Dendritic cell treated with granulocyte-macrophage colony-stimulating factor and Interleukin-4, amounts not matched to agents 40 ng/mL and 50 ng/mL, for 4 days (primary cell): Measurements from ENCODE around the gene ARMH1.

Experiments used
- H3K27ac Mint-ChIP-seq: one replicate; pipeline ENCODE4 v1.8.0; 2022; ENCODE audit warnings: mild to moderate bottlenecking, mixed read lengths
- H3K27me3 Mint-ChIP-seq: one replicate; pipeline ENCODE4 v1.8.0; 2022; ENCODE audit warnings: mild to moderate bottlenecking, mixed read lengths
- H3K36me3 Mint-ChIP-seq: one replicate; pipeline ENCODE4 v1.8.0; 2022; ENCODE audit warnings: low read depth, mixed read lengths
- H3K4me1 Mint-ChIP-seq: one replicate; pipeline ENCODE4 v1.8.0; 2022; ENCODE audit warnings: low read depth, mixed read lengths
- H3K4me3 Mint-ChIP-seq: one replicate; pipeline ENCODE4 v1.8.0; 2022; ENCODE audit warnings: mild to moderate bottlenecking, moderate library complexity, mixed read lengths
- H3K9me3 Mint-ChIP-seq: one replicate; pipeline ENCODE4 v1.8.0; 2022; ENCODE audit warnings: mixed read lengths
- intact Hi-C: fragments of 100-400 bp; cut with micrococcal nuclease; formaldehyde crosslinking; loops from one replicate; pipeline ENCODE4 v1.15.0; 2022

The ARMH1 gene

DNA sequence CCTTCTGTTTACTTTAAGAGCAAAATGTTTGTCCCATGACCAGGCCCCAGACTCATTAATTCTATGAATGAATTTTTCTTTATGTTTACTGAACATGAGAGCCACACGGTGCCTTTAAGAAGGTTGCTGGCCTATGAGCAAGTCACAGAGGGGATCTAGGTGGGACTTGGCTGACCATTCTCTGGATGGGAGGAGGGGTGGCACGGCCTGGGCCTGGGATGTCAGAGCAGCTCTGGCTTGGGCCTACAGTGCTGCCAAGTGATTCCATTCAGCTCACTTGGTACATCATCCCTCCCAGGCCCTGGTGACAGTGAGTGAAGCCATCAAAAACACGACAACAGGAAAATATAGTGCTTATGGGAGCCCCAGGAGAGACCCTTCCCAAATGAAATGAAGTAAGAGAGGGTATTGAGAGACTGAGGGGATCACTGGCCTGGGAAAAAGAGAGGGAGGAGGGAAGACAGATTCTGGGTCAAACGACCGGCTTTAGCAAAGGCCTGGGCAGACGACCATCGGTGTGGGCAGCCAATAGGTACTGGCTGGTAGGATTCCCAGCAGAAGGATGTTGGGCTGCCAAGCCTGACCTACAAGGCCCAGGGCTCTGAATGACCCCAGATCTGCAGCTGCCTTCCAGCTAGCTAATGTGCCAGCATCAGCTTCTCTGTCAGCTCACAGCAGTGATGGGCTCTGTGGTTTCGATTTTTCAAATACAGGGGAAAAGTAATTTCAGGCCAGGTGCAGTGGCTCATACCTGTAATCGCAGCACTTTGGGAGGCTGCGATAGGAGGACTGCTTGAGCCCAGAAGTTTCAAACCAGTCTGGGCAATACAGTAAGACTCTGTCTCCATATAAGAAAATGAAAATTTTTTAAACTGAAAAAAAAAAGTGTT, 3.5 kb upstream of the ARMH1 start:
- Mint-ChIP-seq H3K4me3 (no peak overlapping the region), H3K4me1 (peaks cover 41% of the 10 kb centered on the region), H3K27ac (peak overlapping the region; percentile 54), H3K27me3 (peaks cover 3% of the 10 kb centered on the region), H3K9me3 (no peaks in the 10 kb centered on the region), H3K36me3 (peaks cover 22% of the 10 kb centered on the region)
- intact Hi-C loops: no loop called here

DNA sequence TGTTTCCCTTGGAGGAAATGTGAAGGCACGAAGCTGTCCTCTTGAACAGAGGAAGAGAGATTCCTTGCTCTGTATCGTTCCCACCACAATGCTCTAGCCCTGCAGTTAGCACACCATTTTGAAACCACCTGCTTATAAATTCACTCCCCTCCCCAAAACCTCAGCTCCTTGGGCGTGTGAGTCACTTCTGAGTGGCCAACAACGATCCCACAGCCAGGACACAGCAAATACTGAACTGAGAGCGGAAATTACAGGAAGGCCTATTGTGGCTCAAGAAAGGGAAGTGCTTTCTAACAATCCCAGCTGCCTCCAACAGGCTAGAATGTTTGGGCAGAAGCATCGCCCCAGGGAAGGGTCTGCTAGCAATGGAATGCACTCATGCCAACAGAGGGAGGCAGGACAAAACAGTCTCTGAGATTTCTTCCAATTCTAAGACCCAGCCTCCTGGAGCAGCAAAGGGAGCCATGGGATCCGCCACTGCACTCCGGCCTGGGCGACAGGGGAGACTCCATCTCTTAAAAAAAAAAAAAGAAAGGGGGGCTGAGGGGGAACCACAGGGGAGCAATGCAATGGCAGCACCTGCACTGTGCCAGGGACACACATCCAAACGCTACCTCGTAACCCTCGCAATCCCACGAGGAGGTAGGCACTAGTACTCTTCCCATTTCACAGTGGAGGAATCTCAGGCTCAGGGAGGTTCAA, 2.1 kb upstream of the ARMH1 start:
- Mint-ChIP-seq H3K36me3 (peaks cover 22% of the 10 kb centered on the region), H3K27ac (no peak overlapping the region), H3K4me3 (peak overlapping the region; percentile 87), H3K9me3 (no peaks in the 10 kb centered on the region), H3K27me3 (peaks cover 3% of the 10 kb centered on the region), H3K4me1 (peaks cover 41% of the 10 kb centered on the region)
- intact Hi-C loops: no loop called here

DNA sequence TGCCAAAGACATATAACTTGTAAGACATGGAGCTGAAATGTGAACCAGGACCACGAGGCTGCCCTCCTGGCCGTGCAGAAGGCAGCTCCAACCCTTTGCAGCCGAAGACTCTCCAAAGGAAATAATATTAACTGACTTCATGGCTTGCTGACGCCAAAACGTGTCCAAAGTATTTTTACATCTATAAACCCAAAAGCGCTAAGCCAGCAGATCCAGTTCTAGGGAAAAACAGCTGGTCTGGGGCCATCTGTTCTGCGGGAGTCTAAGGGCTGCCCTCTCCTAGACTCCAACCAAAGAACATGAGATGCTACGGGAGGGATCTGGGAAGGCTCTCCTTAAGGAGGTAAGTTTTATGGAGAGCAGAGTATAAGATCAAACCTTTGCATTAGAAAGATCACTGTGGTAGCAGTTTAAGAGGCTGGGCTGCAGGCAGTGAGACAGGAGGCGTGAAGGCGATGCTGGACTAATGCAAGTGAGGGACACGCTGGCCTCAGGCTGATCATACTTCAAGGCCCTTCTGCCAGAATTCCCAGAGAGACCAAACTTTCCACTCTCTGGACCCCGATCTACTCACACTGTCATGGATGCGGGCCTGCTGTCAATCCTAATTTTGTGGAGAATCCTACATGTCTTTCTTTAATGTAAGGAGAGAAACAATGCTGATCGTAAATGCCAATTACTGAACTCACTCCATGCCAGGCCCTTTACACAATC, 1.4 kb upstream of the ARMH1 start:
- Mint-ChIP-seq H3K4me1 (peaks cover 41% of the 10 kb centered on the region), H3K27ac (no peak overlapping the region), H3K27me3 (peaks cover 3% of the 10 kb centered on the region), H3K36me3 (peaks cover 22% of the 10 kb centered on the region), H3K9me3 (no peaks in the 10 kb centered on the region), H3K4me3 (peak overlapping the region; percentile 87)
- intact Hi-C loops: no loop called here

DNA sequence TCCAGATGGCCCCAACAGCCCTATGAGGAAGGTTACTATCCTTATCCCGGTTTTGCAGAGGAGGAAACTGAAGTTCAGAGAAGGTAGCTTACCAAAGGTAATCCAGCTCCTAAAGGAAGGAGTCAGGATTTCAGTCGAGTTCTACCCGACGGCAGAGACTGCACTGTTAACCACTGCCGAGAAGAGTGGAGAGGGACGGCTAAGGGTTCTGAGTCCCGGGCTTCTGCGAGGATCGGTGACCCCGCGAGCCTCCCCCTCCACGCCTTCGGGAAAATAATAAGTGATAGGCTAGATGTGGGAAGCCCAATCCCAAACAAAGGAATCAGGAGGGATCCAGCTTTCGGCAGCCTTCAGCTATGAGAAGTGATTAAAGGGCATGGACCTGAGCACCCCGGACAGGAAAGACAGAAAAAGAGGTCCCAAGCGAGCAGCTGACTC, 820 bp upstream of the ARMH1 start:
- H3K27me3 Mint-ChIP-seq: peaks cover 3% of the 10 kb centered on the region
- H3K4me1 Mint-ChIP-seq: peaks cover 41% of the 10 kb centered on the region
- no peaks in the 10 kb centered on the region for H3K9me3 Mint-ChIP-seq
- peaks cover 22% of the 10 kb centered on the region for H3K36me3 Mint-ChIP-seq
- intact Hi-C loops: no loop called here
- H3K27ac Mint-ChIP-seq: no peak overlapping the region
- peak overlapping the region; percentile 87 for H3K4me3 Mint-ChIP-seq

DNA sequence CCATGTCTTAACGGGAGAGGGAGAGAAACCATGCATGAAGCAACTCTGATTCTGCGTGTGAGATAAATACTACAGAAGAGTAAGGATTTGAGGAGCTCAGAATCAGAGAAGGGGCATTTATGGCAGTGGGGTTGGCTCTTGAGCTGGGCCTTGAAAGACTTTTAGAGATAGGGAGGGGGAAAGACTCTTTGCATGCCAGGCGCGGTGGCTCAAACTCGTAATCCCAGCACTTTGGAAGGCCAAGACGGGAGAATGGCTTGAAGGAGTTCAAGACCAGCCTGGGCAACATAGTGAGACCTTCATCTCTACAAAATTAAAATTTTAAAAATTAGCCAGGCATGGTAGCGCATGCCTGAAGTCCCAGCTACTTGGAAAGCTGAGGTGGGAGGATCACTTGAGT, 672 bp downstream of the ARMH1 start:
- intact Hi-C loops: no loop called here
- H3K4me3 Mint-ChIP-seq: no peak overlapping the region
- no peaks in the 10 kb centered on the region for H3K9me3 Mint-ChIP-seq
- peaks cover 19% of the 10 kb centered on the region for H3K36me3 Mint-ChIP-seq
- no peak overlapping the region for H3K27ac Mint-ChIP-seq
- peaks cover 49% of the 10 kb centered on the region for H3K4me1 Mint-ChIP-seq
- peaks cover 2% of the 10 kb centered on the region for H3K27me3 Mint-ChIP-seq

DNA sequence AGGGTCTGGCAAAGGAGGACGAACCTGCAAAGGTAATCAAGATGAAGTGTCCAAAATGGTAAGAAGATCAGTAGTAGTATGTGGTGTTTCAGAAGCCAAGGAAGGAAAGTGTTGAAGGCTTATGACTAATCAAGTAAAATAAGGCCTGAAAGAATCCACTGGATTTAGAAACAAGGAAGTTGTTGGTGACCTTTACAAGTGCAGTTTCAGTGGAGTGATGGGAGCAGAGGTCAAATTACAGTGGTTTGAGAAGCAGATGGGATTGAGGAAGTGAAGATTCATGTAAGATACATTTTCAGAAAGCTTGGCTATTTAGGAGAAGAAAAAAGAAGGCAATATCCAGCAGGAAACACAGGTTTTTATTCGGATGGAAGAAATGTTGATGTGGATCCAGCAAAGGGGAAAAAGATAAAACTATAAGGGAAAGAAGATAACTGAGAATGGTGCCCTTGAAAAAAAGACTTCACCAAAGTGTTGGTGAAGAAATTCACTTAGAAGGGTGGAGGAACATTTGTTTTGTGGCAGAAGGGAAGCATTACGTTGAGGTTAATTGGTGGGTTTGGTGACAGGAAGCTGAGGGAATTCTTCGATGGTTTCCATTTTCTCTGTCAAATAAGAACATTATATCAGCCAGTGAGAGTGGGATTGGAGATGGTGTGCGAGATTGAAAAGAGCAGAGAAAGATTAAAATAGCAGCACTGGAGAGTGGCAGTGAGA, 2.1 kb downstream of the ARMH1 start:
- peaks cover 42% of the 10 kb centered on the region for H3K4me1 Mint-ChIP-seq
- H3K27ac Mint-ChIP-seq: no peak overlapping the region
- intact Hi-C loops: no loop called here
- H3K4me3 Mint-ChIP-seq: no peak overlapping the region
- no peaks in the 10 kb centered on the region for H3K27me3 Mint-ChIP-seq
- peaks cover 9% of the 10 kb centered on the region for H3K36me3 Mint-ChIP-seq
- no peaks in the 10 kb centered on the region for H3K9me3 Mint-ChIP-seq

DNA sequence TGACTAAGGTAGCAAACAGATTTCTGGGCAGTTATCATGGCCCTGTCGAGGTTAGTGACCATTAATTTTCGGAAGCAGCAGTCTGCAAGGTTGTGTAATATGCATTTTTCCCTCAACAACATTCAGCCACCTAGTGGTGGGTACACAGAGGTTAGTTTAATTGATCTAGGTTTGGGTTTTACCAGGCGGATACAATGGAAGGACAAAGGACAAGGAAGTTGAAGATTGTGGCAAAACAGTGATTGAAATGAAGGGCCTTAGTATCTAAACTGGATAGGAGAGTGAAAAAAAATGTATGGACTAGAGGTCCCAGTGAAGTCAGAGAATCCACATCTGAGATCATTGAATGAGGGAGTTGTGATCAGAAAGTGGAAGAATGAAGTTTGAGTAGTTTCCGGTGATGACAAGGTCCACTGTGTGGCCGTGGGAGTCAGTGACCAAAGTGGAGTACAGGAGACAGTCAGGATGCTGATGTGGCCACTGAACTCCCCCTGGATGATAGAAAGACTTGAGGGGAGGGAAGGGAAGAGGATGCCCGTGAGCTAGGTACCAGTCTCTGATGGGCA, 2.8 kb downstream of the ARMH1 start:
- H3K27me3 Mint-ChIP-seq: peaks cover 2% of the 10 kb centered on the region
- H3K36me3 Mint-ChIP-seq: peaks cover 9% of the 10 kb centered on the region
- no peak overlapping the region for H3K27ac Mint-ChIP-seq
- no peaks in the 10 kb centered on the region for H3K9me3 Mint-ChIP-seq
- peaks cover 40% of the 10 kb centered on the region for H3K4me1 Mint-ChIP-seq
- intact Hi-C loops: no loop called here
- H3K4me3 Mint-ChIP-seq: no peak overlapping the region

DNA sequence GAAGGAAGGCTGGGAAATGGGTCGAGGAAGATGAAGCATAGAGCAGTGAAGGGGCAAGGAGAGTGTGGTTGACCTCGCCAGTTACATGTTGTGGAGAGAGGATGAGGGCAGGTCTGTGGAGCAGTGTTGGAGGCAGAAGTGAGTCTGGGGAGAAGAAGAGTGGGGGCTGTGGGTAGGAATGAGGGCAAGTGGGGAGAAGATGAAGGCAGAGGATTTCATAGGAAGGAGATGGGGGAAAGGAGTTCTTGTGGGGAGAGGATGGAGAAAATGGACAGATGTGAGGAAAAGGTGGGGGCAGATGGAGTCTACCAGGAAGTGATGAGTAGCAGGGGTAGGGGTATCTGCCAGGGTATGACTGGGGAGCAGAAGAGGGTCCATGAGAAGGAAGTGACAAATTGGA, 3.6 kb downstream of the ARMH1 start:
- Mint-ChIP-seq H3K36me3 (peaks cover 9% of the 10 kb centered on the region), H3K27ac (no peak overlapping the region), H3K4me3 (no peak overlapping the region), H3K27me3 (peaks cover 2% of the 10 kb centered on the region), H3K4me1 (peaks cover 38% of the 10 kb centered on the region), H3K9me3 (no peaks in the 10 kb centered on the region)
- intact Hi-C loops: no loop called here

DNA sequence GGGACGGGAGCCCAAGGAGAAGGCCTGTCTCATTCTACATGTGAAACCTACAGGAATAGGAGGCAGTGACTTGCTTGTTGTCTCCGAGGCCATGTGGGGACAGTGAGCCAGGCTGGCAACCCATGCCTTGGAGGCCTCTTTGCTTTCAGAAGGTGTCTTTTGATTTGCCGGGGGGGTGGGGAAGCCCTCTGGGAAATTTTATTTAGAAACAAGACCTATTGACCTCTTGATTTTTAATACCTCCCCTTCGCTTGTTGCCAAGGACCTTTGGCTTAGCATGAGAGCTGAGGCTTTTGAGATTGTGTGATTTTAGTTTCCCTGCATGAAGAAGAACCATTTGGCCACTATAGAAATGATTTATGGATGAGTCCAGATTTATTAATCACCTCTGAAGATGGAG, 4.1 kb downstream of the ARMH1 start:
- Mint-ChIP-seq H3K27me3 (peaks cover 2% of the 10 kb centered on the region), H3K4me3 (no peak overlapping the region), H3K36me3 (peaks cover 8% of the 10 kb centered on the region), H3K9me3 (no peaks in the 10 kb centered on the region), H3K27ac (no peak overlapping the region), H3K4me1 (peaks cover 36% of the 10 kb centered on the region)
- intact Hi-C loops: no loop called here

DNA sequence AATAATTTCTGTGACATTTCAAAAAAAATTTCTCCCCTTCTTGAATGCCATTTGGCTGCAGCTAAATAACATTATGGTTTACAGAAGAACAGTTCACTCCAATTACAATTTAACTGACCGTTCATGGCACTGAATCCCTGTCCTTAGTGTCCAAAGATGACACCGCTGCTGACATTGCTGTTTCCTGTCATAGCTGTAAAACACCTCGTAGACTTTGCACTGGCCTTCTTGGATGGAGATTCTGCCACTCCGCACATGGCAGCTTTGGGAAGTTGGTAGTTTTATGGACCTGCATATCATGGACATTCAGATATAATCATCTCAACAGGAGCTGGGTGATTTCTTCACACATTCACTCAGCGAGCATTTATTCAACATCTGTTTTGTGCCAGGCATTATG, 5.0 kb downstream of the ARMH1 start:
- intact Hi-C loops: no loop called here
- peaks cover 2% of the 10 kb centered on the region for H3K27me3 Mint-ChIP-seq
- H3K4me3 Mint-ChIP-seq: no peak overlapping the region
- no peak overlapping the region for H3K27ac Mint-ChIP-seq
- H3K4me1 Mint-ChIP-seq: peaks cover 41% of the 10 kb centered on the region
- H3K9me3 Mint-ChIP-seq: no peaks in the 10 kb centered on the region
- H3K36me3 Mint-ChIP-seq: no peaks in the 10 kb centered on the region

DNA sequence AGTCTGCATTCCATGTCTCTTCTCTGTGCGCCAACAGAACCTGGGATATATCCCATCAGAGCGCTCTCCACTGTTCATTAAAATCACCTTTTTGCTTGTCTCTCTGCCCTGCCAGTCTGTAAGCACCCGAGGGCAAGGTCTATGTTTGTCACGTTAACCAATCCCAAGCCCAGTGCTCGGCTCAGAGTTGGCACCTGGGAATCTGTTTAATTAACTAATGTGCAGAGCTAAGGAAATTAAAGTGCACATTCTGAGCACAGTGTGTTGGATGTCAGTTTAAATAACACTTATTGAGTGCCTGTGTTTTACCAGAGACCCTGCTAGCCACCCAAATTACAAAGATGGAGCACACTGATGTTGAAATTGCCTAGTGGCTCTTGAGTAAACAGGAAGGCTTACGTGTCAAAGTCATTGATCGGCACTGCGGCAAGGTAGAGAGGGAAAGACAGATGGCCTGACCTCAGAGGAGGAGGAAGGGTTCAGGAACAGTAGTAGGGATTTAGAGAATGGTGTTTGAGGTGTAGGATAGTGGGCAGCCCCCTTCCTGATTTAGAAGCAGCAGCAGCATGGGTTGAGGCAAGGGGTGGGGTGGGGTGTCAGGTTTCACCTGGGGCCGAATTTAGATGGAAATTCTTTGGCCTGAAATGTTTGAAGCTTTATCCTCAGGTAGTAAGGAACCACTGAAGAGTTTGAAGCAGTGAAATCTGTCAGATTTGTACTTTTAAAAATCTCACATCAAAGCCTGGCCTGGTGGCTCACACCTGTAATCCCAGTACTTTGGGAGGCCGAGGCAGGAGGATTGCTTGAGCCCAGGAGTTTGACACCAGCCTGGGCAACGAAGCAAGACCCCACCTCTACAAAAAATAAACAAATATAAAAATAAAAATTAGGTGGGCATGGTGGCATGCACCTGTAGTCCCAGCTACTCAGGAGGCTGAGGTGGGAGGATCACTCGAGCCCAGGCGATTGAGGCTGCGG, 7.7 kb downstream of the ARMH1 start:
- Mint-ChIP-seq H3K27me3 (peaks cover 2% of the 10 kb centered on the region), H3K4me3 (no peak overlapping the region), H3K27ac (no peak overlapping the region), H3K36me3 (no peaks in the 10 kb centered on the region), H3K9me3 (no peaks in the 10 kb centered on the region), H3K4me1 (peaks cover 50% of the 10 kb centered on the region)
- intact Hi-C loops: no loop called here

DNA sequence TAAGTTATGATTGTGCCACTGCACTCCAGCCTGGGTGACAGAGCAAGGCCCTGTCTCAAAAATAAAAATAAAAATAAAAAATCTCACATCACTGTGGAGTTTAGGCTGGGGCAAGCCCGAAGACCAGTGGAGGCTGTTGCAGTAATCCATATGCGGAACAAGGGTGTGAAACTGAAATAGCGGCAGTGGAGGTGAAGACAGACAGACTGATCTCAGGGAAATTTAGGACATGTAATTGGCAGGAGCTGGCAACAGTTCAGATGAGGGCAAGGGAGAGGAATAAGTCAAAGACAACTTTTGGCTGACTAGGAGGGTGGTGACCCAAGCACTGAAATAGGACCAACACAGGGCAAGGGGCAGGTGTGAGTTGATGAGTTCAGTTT, 8.4 kb downstream of the ARMH1 start:
- no peak overlapping the region for H3K27ac Mint-ChIP-seq
- H3K27me3 Mint-ChIP-seq: peaks cover 2% of the 10 kb centered on the region
- no peaks in the 10 kb centered on the region for H3K9me3 Mint-ChIP-seq
- H3K4me1 Mint-ChIP-seq: peaks cover 50% of the 10 kb centered on the region
- H3K4me3 Mint-ChIP-seq: no peak overlapping the region
- intact Hi-C loops: no loop called here
- no peaks in the 10 kb centered on the region for H3K36me3 Mint-ChIP-seq
